SK-N-SH treated with all-trans-retinoic acid at 6 μM for 48 hours (cell line): ENCODE results near the gene DYRK1B.

Experiments
- BACH2 ChIP-seq: fragments of 250-450 bp; sonication (Bioruptor Pico); IDR thresholded peaks from 2 replicates; pipeline ENCODE4 v1.9.0; 2021; ENCODE audit warnings: mild to moderate bottlenecking, borderline replicate concordance
- ISL1 ChIP-seq: fragments of 250-450 bp; sonication (Bioruptor Pico); IDR thresholded peaks from 2 replicates; pipeline ENCODE4 v2.1.2; 2022; ENCODE audit warnings: mild to moderate bottlenecking, moderate library complexity
- POU6F1 ChIP-seq: fragments of 250-450 bp; sonication (Bioruptor Pico); IDR thresholded peaks from 2 replicates; pipeline ENCODE4 v1.8.0; 2021; ENCODE audit warnings: low read depth, mild to moderate bottlenecking, moderate library complexity, borderline replicate concordance
- TCF4 ChIP-seq: fragments of 250-450 bp; sonication (Bioruptor Pico); IDR thresholded peaks from 2 replicates; pipeline ENCODE4 v1.8.0; 2021; ENCODE audit warnings: mild to moderate bottlenecking, moderate library complexity, borderline replicate concordance
- TOX ChIP-seq: fragments of 250-450 bp; sonication (Bioruptor Pico); IDR thresholded peaks from 2 replicates; pipeline ENCODE4 v1.8.0; 2021; ENCODE audit warnings: mild to moderate bottlenecking, moderate library complexity, borderline replicate concordance
- TSHZ2 ChIP-seq: fragments of 250-450 bp; sonication (Bioruptor Pico); IDR thresholded peaks from 2 replicates; pipeline ENCODE4 v1.5.0; 2020; ENCODE audit warnings: mild to moderate bottlenecking, moderate library complexity
- ZFP3 ChIP-seq: fragments of 250-450 bp; sonication (Bioruptor Pico); IDR thresholded peaks from 2 replicates; pipeline ENCODE4 v1.5.0; 2020; ENCODE audit warnings: mild to moderate bottlenecking, moderate library complexity
- ZFP30 ChIP-seq: fragments of 450-650 bp; formaldehyde crosslinking; IDR thresholded peaks from 2 replicates; pipeline ENCODE4 v1.5.0; 2022; ENCODE audit warnings: mild to moderate bottlenecking, moderate library complexity
- ZNF70 ChIP-seq: fragments of 450-650 bp; formaldehyde crosslinking; IDR thresholded peaks from 2 replicates; pipeline ENCODE4 v1.5.0; 2020; ENCODE audit warnings: mild to moderate bottlenecking, moderate library complexity
- TF ChIP-seq, protein P1 (sequence below): fragments of 250-450 bp; sonication (Bioruptor Pico); IDR thresholded peaks from 2 replicates; pipeline ENCODE4 v1.5.1; 2020; ENCODE audit warnings: low read depth, mild to moderate bottlenecking, moderate library complexity

GRCh38 chr19:39850892-39851291 lies 16.9 kb upstream of the DYRK1B start:
- TF ChIP-seq, protein P1, sequence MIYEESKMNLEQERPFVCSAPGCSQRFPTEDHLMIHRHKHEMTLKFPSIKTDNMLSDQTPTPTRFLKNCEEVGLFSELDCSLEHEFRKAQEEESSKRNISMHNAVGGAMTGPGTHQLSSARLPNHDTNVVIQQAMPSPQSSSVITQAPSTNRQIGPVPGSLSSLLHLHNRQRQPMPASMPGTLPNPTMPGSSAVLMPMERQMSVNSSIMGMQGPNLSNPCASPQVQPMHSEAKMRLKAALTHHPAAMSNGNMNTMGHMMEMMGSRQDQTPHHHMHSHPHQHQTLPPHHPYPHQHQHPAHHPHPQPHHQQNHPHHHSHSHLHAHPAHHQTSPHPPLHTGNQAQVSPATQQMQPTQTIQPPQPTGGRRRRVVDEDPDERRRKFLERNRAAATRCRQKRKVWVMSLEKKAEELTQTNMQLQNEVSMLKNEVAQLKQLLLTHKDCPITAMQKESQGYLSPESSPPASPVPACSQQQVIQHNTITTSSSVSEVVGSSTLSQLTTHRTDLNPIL (CRISPR knock-in tag) = no peak
- TF ChIP-seq ZFP3 (CRISPR knock-in tag) = no peak
- TF ChIP-seq ZFP30 (CRISPR knock-in tag) = no peak
- no peak for TF ChIP-seq BACH2
- TF ChIP-seq TSHZ2 (CRISPR knock-in tag) = no peak
- no peak for TF ChIP-seq ZNF70 (CRISPR knock-in tag)
- TF ChIP-seq ISL1 (CRISPR knock-in tag) = no peak
- TF ChIP-seq TCF4 (CRISPR knock-in tag) = no peak
- TF ChIP-seq TOX (CRISPR knock-in tag) = no peak
- TF ChIP-seq POU6F1 (CRISPR knock-in tag) = no peak
